T-helper 1 cell treated with Interleukin-12 subunit alpha and Interleukin-12 subunit beta and Interleukin-4 antibody, amounts not matched to agents 30 μg/mL and 1 μg/mL, for 36 hours (primary cell): ENCODE results near the gene SMIM38.

Experiments used
- H3K27ac Mint-ChIP-seq: one replicate; pipeline ENCODE4 v1.8.0; 2021; ENCODE audit warnings: mild to moderate bottlenecking, mixed read lengths
- H3K27me3 Mint-ChIP-seq: one replicate; pipeline ENCODE4 v1.8.0; 2021; ENCODE audit warnings: low read depth, mixed read lengths
- H3K36me3 Mint-ChIP-seq: one replicate; pipeline ENCODE4 v1.8.0; 2021; ENCODE audit warnings: low read depth, mixed read lengths
- H3K4me1 Mint-ChIP-seq: one replicate; pipeline ENCODE4 v1.8.0; 2021; ENCODE audit warnings: low read depth, mixed read lengths
- H3K4me3 Mint-ChIP-seq: one replicate; pipeline ENCODE4 v1.8.0; 2021; ENCODE audit warnings: mild to moderate bottlenecking, moderate library complexity, mixed read lengths
- H3K9me3 Mint-ChIP-seq: one replicate; pipeline ENCODE4 v1.8.0; 2021; ENCODE audit warnings: mixed read lengths

SMIM38 gene

GRCh38 chr11:69155302-69156234, at the start of gene SMIM38:
TSS of gene SMIM38 (plus strand) at chr11:69155935. CDS start at chr11:69157847, 1,912 bp downstream.
- no peaks in the 10 kb centered on the region for H3K27me3 Mint-ChIP-seq
- H3K27ac Mint-ChIP-seq = no peak within 1 kb of the TSS
- no peaks in the 10 kb centered on the region for H3K36me3 Mint-ChIP-seq
- no peaks in the 10 kb centered on the region for H3K4me1 Mint-ChIP-seq
- no peak within 1 kb of the TSS for H3K4me3 Mint-ChIP-seq
- no peaks in the 10 kb centered on the region for H3K9me3 Mint-ChIP-seq

DNA sequence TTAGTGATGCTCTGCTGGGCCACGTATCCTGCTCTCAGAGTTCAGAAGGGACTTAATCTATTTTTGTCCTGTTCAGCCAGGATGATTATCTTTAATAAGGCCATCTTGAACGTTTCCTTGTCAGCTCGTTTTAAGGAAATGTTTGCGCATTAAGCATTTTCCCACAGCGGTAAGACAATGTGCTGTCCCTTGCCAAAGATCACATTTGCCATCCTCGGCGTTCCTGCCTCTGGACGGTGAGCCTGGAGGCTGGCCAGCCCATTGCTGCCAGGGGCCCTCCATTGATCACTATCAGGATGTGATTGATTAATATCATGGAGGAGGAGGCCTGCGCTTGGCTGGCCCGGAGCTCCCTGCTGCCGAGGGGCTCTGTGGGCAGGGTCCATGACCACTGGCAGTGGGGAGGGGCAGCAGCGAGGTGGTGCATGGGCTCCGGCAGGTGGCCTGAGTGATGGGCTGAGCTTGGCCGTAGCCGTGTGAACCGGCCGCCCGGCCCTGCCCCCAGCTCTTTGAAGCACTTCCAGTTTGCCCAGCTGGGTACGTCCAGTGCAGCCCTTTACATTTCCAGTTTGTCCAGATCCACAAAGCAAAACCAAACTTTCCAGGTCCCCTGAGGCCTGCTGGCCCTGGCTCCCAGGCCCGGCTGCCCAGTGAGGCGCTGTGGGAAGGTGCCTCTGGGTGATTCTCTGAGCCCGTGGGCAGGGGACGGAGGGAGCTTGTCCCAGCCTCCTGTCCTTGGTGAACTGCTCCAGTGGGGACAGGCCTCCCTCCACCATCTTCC, 49.5 kb upstream of the SMIM38 start:
- H3K27ac Mint-ChIP-seq = no peak overlapping the region
- no peaks in the 10 kb centered on the region for H3K27me3 Mint-ChIP-seq
- H3K36me3 Mint-ChIP-seq = no peaks in the 10 kb centered on the region
- peaks cover 16% of the 10 kb centered on the region for H3K9me3 Mint-ChIP-seq
- H3K4me1 Mint-ChIP-seq = peaks cover 4% of the 10 kb centered on the region
- no peak overlapping the region for H3K4me3 Mint-ChIP-seq

- H3K27me3 Mint-ChIP-seq = no peaks in the 10 kb centered on the region
- peaks cover 16% of the 10 kb centered on the region for H3K9me3 Mint-ChIP-seq
- H3K4me1 Mint-ChIP-seq = peaks cover 4% of the 10 kb centered on the region
- H3K4me3 Mint-ChIP-seq = no peak overlapping the region
- no peaks in the 10 kb centered on the region for H3K36me3 Mint-ChIP-seq
- H3K27ac Mint-ChIP-seq = no peak overlapping the region
Measured at GRCh38 chr11:69107413-69107812, 48.3 kb upstream of the SMIM38 start.

DNA sequence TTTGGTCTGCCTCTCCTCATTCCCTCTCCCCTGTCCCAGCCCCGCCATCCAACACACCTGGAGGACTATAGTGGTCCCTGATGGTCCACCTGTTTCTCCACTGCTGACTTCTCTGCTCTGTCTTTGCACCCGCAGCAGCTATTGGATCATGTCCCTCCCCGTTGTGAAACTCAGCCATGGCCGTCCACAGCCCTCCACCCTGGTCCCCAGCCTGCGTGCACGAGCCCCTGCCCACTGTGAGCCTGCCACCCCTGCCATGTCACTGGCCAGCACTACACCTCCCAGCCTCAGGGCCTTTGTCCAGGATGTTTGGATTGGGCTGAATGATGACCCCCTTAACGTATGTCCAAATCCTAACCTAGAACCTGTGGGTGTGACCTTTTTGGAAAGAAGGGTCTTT, 47.7 kb upstream of the SMIM38 start:
- Mint-ChIP-seq H3K4me3 (no peak overlapping the region), H3K27ac (no peak overlapping the region)

DNA sequence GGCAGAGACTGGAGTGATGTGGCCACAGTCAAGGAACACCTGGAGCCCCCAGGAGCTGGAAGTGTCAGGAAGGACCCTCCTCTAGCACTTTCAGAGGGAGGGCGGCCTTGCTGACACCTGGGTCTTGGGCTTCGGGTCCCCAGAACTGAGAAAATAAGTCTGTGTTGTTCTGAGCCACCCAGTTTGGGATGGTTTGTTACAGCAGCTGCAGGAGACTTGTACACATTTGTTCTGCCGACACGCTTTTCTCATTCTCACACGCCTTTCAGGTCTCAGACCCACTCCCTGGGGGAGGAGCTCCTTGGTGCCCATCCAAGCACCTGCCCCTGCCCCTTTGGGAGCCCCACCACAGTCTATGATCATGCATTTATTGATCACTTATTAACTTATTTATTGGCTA, 47.2 kb upstream of the SMIM38 start:
- Mint-ChIP-seq H3K9me3 (peaks cover 16% of the 10 kb centered on the region), H3K4me3 (no peak overlapping the region), H3K36me3 (no peaks in the 10 kb centered on the region), H3K4me1 (peaks cover 4% of the 10 kb centered on the region), H3K27me3 (no peaks in the 10 kb centered on the region), H3K27ac (no peak overlapping the region)

More for the DNA sequence above, 47.7 kb upstream of the SMIM38 start:
- H3K27me3 Mint-ChIP-seq = no peaks in the 10 kb centered on the region
- H3K9me3 Mint-ChIP-seq = peaks cover 16% of the 10 kb centered on the region
- peaks cover 4% of the 10 kb centered on the region for H3K4me1 Mint-ChIP-seq
- no peaks in the 10 kb centered on the region for H3K36me3 Mint-ChIP-seq

DNA sequence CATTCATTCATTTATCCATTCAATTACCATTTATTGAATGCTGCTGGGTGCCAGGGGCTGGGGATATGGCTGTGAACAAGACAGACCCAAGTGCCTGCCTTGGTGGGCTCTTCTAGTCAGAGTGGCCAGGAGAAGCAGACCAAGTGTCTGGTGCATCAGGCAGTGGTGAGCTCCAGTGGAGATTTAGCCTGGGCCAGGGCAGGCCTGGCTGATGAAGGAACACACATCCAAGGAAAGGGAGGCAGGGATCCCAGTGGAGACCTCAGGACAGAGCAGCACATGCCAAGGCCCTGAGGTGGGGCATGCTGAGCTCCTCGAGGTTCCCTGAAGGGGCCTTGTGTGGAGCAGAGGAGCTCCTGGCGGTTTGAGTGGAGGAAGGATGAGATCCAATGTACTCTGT, 46.6 kb upstream of the SMIM38 start:
- H3K27ac Mint-ChIP-seq = no peak overlapping the region

GRCh38 chr11:69110451-69110850, 45.3 kb upstream of the SMIM38 start:
- H3K27ac Mint-ChIP-seq = no peak overlapping the region
- peaks cover 4% of the 10 kb centered on the region for H3K4me1 Mint-ChIP-seq
- no peaks in the 10 kb centered on the region for H3K36me3 Mint-ChIP-seq
- peaks cover 16% of the 10 kb centered on the region for H3K9me3 Mint-ChIP-seq
- no peaks in the 10 kb centered on the region for H3K27me3 Mint-ChIP-seq
- H3K4me3 Mint-ChIP-seq = no peak overlapping the region

More for the DNA sequence above, 46.6 kb upstream of the SMIM38 start:
- Mint-ChIP-seq H3K4me3 (no peak overlapping the region), H3K4me1 (peaks cover 4% of the 10 kb centered on the region), H3K27me3 (no peaks in the 10 kb centered on the region), H3K9me3 (peaks cover 16% of the 10 kb centered on the region), H3K36me3 (no peaks in the 10 kb centered on the region)

GRCh38 chr11:69111624-69112542, 43.9 kb upstream of the SMIM38 start:
- Mint-ChIP-seq H3K4me3 (no peak overlapping the region), H3K9me3 (peaks cover 13% of the 10 kb centered on the region), H3K27ac (no peak overlapping the region), H3K27me3 (no peaks in the 10 kb centered on the region), H3K4me1 (peaks cover under 1% of the 10 kb centered on the region), H3K36me3 (no peaks in the 10 kb centered on the region)

DNA sequence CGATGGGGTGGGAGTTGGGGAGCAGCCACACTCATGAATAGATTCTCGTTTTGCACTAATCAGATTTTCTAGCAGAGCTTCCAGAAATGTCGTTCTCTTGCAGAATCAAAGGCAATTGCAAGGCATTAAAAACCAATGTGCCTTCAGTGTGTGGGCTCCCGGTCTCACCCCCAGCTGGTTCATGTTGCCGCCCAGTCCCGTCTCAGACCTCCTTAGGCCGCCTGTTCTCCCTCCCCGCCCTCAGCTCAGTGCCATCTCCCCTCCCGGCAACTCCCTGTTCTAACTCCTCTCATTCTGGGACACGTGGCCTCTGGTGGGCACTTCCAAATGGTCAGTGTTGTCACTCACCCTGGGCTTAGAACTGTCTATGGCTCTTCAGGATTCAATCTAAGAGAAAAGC, 42.5 kb upstream of the SMIM38 start:
- no peak overlapping the region for H3K4me3 Mint-ChIP-seq
- H3K9me3 Mint-ChIP-seq = peaks cover 11% of the 10 kb centered on the region
- H3K36me3 Mint-ChIP-seq = no peaks in the 10 kb centered on the region
- no peaks in the 10 kb centered on the region for H3K27me3 Mint-ChIP-seq
- no peaks in the 10 kb centered on the region for H3K4me1 Mint-ChIP-seq
- no peak overlapping the region for H3K27ac Mint-ChIP-seq

- H3K27ac Mint-ChIP-seq = no peak overlapping the region
- no peaks in the 10 kb centered on the region for H3K36me3 Mint-ChIP-seq
- H3K27me3 Mint-ChIP-seq = no peaks in the 10 kb centered on the region
- no peaks in the 10 kb centered on the region for H3K4me1 Mint-ChIP-seq
- H3K9me3 Mint-ChIP-seq = peaks cover 11% of the 10 kb centered on the region
- H3K4me3 Mint-ChIP-seq = no peak overlapping the region
Measured at GRCh38 chr11:69113646-69114340, 41.9 kb upstream of the SMIM38 start.

- Mint-ChIP-seq H3K36me3 (no peaks in the 10 kb centered on the region), H3K27ac (no peak overlapping the region), H3K9me3 (peaks cover 15% of the 10 kb centered on the region), H3K4me3 (no peak overlapping the region), H3K4me1 (no peaks in the 10 kb centered on the region), H3K27me3 (no peaks in the 10 kb centered on the region)
Measured at GRCh38 chr11:69114362-69114761, 41.4 kb upstream of the SMIM38 start.

GRCh38 chr11:69114811-69115523, 40.8 kb upstream of the SMIM38 start:
- no peak overlapping the region for H3K4me3 Mint-ChIP-seq
- no peaks in the 10 kb centered on the region for H3K27me3 Mint-ChIP-seq
- no peak overlapping the region for H3K27ac Mint-ChIP-seq
- no peaks in the 10 kb centered on the region for H3K4me1 Mint-ChIP-seq
- peaks cover 14% of the 10 kb centered on the region for H3K9me3 Mint-ChIP-seq
- H3K36me3 Mint-ChIP-seq = no peaks in the 10 kb centered on the region
